GM19193 (cell line): Measurements from ENCODE around the gene DEXI.

Source experiments
- POLR2A ChIP-seq: IDR thresholded peaks from 4 replicates; pipeline ENCODE4 v1.6.1; 2011; ENCODE audit not compliant: insufficient read depth, insufficient read length; ENCODE audit errors: extremely low read depth

The DEXI gene

GRCh38 chr16:10897134-10897533, 45.1 kb downstream of the DEXI start:
- no peak for TF ChIP-seq POLR2A

GRCh38 chr16:10896723-10897122, 45.5 kb downstream of the DEXI start:
- TF ChIP-seq POLR2A: no peak

- TF ChIP-seq POLR2A: no peak
These were observed 46.1 kb downstream of the DEXI start for GRCh38 chr16:10896165-10896564.

- TF ChIP-seq POLR2A: no peak
These were observed 47.0 kb downstream of the DEXI start for GRCh38 chr16:10895053-10895946.

- no peak for TF ChIP-seq POLR2A
These were observed 49.4 kb downstream of the DEXI start for GRCh38 chr16:10892782-10893318.

- no peak for TF ChIP-seq POLR2A
These were observed 52.4 kb downstream of the DEXI start for GRCh38 chr16:10889855-10890254.

- no peak for TF ChIP-seq POLR2A
These were observed 53.8 kb downstream of the DEXI start for GRCh38 chr16:10888320-10888937.

GRCh38 chr16:10885246-10885645, 57.0 kb downstream of the DEXI start:
- no peak for TF ChIP-seq POLR2A

GRCh38 chr16:10883004-10883403, 59.3 kb downstream of the DEXI start:
- no peak for TF ChIP-seq POLR2A

- no peak for TF ChIP-seq POLR2A
These were observed 60.7 kb downstream of the DEXI start for GRCh38 chr16:10881479-10882030.

GRCh38 chr16:10880594-10881452, 61.4 kb downstream of the DEXI start:
- no peak for TF ChIP-seq POLR2A

- TF ChIP-seq POLR2A: peak; percentile 40
These were observed 62.3 kb downstream of the DEXI start for GRCh38 chr16:10879681-10880589.
